ENCODE data around the gene INPPL1. TPM values are rescaled to one million over a fixed set of nuclear protein-coding genes. Genes with fewer than 3 reads are reported as not detected.

The INPPL1 gene
- total RNA-seq, 1 experiment from 2014 or later, result 83.9 TPM

DNA sequence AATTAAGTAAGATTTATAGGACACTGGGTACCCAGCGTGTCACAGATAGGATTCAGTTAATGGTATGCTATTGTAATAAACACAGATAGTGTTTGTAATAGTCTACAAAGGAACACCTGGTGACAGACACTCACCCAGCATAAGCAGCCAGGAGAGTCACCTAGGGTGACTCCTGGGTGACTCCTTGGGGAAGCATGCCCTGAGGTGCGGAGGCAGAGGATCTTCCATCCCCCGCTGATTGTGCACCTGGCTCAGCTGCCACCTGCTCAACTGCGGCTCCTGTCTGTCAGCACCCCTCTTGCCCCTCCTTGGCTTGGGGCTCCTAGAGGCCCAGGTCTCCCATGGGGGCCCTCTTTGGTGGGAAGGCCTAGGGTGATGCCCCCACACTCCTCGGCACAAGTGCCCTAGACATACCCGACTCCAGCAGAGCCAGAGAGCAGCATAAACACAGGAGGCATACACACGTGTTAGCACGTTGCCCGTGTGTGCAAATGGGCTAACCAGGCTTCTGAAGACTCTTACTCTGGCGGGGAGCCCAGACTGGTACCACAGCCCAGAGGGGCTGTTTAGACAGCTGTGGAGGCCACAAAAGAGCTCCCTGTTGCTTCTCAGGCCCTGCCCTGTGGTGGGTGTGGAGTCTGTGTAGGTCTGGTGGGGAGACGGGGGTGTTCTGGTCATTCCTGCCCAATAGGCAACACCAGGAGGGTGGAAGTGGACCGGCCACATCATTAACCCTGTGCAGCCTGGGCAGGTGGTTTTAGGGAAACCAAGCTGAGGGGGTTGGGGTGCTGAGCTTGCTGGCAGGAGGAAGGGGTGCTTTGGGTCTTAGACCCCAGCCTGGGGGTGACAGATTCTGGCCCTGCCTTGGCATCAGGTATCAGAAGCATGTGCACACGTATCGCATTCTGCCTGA, 3.0 kb downstream of the INPPL1 start:
- H3K4me2 ChIP-seq (ENCODE audit: low read depth, low read length, poor library complexity, severe bottlenecking), result no peak overlapping the region
- H3K4me3 ChIP-seq (ENCODE audit: low read length), result no peak overlapping the region
- H3K27ac ChIP-seq (ENCODE audit: low read length), result no peak overlapping the region
- H3K36me3 ChIP-seq (ENCODE audit: insufficient read depth, low read length), result peaks cover 9% of the 10 kb centered on the region; the same call in 1 of the 2 replicates
- H3K9me2 ChIP-seq (replicated peaks; ENCODE audit: insufficient read depth, low read length), result no peaks in the 10 kb centered on the region
- no peaks in the 10 kb centered on the region for H3K9me3 ChIP-seq (ENCODE audit: low read length)
- H3K4me1 ChIP-seq (ENCODE audit: low read length), result peaks cover 18% of the 10 kb centered on the region
- H3K27me3 ChIP-seq (ENCODE audit: low read length), result no peaks in the 10 kb centered on the region
- H3K79me2 ChIP-seq (ENCODE audit: low read length), result peaks cover 26% of the 10 kb centered on the region
- H4K20me1 ChIP-seq (ENCODE audit: insufficient read depth, low read depth, low read length), result 0 out of 2 replicates have a peak, but pooled peaks cover 4% of the 10 kb centered on the region
- no peak for DNase-seq
- no peak overlapping the region for H3K9ac ChIP-seq (ENCODE audit: low read length)
- H2AFZ ChIP-seq (ENCODE audit: low read length), result no peak overlapping the region

DNA sequence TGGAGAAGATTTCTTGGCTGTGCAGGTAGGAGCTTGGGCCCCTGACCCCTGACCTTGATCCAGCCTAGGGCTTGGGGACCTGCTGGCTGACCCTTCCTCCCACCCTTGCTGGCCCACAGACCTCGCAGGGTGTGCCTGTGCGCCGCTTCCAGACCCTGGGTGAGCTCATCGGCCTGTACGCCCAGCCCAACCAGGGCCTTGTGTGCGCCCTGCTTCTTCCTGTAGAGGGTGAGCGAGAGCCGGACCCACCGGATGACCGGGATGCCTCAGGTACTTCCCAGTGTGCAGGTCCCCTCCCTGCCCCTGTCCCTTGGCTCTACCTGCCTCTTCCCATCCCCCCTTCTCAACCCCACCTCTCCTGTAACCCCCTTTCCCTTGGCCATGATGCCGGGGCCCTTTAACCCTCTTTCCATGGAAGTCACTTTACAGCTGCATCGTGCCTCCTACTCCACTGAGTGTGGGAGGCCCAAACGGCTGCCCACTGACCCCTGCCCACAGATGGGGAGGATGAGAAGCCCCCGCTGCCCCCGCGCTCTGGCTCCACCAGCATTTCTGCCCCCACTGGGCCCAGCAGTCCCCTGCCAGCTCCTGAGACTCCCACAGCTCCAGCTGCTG, 3.8 kb downstream of the INPPL1 start:
- no peak for DNase-seq
- no peak overlapping the region for H3K4me2 ChIP-seq (ENCODE audit: low read depth, low read length, poor library complexity, severe bottlenecking)
- H3K9me2 ChIP-seq (replicated peaks; ENCODE audit: insufficient read depth, low read length), result no peaks in the 10 kb centered on the region
- no peaks in the 10 kb centered on the region for H3K27me3 ChIP-seq (ENCODE audit: low read length)
- 0 out of 2 replicates have a peak, but pooled peaks cover 4% of the 10 kb centered on the region for H4K20me1 ChIP-seq (ENCODE audit: insufficient read depth, low read depth, low read length)
- H3K4me1 ChIP-seq (ENCODE audit: low read length), result peaks cover 13% of the 10 kb centered on the region
- H3K9me3 ChIP-seq (ENCODE audit: low read length), result no peaks in the 10 kb centered on the region
- no peak overlapping the region for H3K9ac ChIP-seq (ENCODE audit: low read length)
- peaks cover 26% of the 10 kb centered on the region for H3K79me2 ChIP-seq (ENCODE audit: low read length)
- no peak overlapping the region for H3K27ac ChIP-seq (ENCODE audit: low read length)
- no peak overlapping the region for H3K4me3 ChIP-seq (ENCODE audit: low read length)
- peaks cover 9% of the 10 kb centered on the region; the same call in 1 of the 2 replicates for H3K36me3 ChIP-seq (ENCODE audit: insufficient read depth, low read length)
- no peak overlapping the region for H2AFZ ChIP-seq (ENCODE audit: low read length)

DNA sequence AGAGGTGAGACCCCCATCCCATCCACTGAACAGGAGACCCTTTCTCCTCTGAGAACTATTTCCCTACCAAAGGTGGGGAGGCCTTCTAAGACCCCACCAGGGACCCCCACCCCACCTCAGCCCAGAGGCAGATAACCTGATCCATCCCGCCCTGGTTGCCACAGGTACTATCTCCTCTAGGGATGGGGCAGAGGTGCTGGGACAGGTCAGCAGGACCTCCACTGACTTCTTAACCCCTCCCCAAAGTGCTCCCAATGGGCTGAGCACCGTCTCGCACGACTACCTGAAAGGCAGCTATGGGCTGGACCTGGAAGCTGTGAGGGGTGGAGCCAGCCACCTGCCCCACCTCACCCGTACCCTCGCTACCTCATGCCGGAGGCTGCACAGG, 4.3 kb downstream of the INPPL1 start:
- H3K36me3 ChIP-seq (ENCODE audit: insufficient read depth, low read length), result peaks cover 9% of the 10 kb centered on the region; the same call in 1 of the 2 replicates

DNA sequence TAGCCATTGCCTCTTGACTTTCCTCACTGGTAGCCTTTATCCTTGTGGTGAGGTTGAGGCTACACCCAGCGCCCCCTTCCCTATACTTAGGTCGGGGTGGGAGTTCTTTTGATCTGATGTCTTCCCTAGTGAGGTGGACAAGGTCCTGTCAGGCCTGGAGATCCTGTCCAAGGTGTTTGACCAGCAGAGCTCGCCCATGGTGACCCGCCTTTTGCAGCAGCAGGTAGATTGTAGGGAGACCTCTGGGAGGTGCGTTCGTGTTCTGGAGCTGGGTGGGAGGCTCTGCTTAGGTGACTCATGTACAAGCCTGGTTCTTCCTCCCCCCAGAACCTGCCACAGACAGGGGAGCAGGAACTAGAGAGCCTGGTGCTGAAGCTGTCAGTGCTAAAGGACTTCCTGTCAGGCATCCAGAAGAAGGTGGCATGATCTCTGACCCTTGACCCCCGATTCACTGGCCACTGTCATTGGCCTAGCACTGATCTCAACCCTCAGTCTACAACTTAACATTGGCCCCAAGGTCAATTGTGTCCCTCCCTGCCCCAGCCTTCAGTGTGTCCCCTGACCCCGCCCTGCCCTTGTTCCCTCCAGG, 4.9 kb downstream of the INPPL1 start:
- H2AFZ ChIP-seq (ENCODE audit: low read length), result no peak overlapping the region
- no peaks in the 10 kb centered on the region for H3K9me3 ChIP-seq (ENCODE audit: low read length)
- H3K4me2 ChIP-seq (ENCODE audit: low read depth, low read length, poor library complexity, severe bottlenecking), result no peak overlapping the region
- peaks cover 13% of the 10 kb centered on the region for H3K4me1 ChIP-seq (ENCODE audit: low read length)
- DNase-seq, result no peak
- no peak overlapping the region for H3K27ac ChIP-seq (ENCODE audit: low read length)
- H3K9me2 ChIP-seq (replicated peaks; ENCODE audit: insufficient read depth, low read length), result no peaks in the 10 kb centered on the region
- H4K20me1 ChIP-seq (ENCODE audit: insufficient read depth, low read depth, low read length), result 0 out of 2 replicates have a peak, but pooled peaks cover 4% of the 10 kb centered on the region
- H3K4me3 ChIP-seq (ENCODE audit: low read length), result no peak overlapping the region
- H3K36me3 ChIP-seq (ENCODE audit: insufficient read depth, low read length), result peaks cover 9% of the 10 kb centered on the region; the same call in 1 of the 2 replicates
- no peaks in the 10 kb centered on the region for H3K27me3 ChIP-seq (ENCODE audit: low read length)
- H3K79me2 ChIP-seq (ENCODE audit: low read length), result peaks cover 22% of the 10 kb centered on the region
- no peak overlapping the region for H3K9ac ChIP-seq (ENCODE audit: low read length)

More for the DNA sequence above, 4.3 kb downstream of the INPPL1 start:
- Histone ChIP-seq H3K79me2 (ENCODE audit: low read length) (peaks cover 26% of the 10 kb centered on the region), H3K4me2 (ENCODE audit: low read depth, low read length, poor library complexity, severe bottlenecking) (no peak overlapping the region), H2AFZ (ENCODE audit: low read length) (no peak overlapping the region), H3K27ac (ENCODE audit: low read length) (no peak overlapping the region), H3K9me3 (ENCODE audit: low read length) (no peaks in the 10 kb centered on the region), H3K27me3 (ENCODE audit: low read length) (no peaks in the 10 kb centered on the region), H3K9ac (ENCODE audit: low read length) (no peak overlapping the region), H3K4me1 (ENCODE audit: low read length) (peaks cover 13% of the 10 kb centered on the region), H4K20me1 (ENCODE audit: insufficient read depth, low read depth, low read length) (0 out of 2 replicates have a peak, but pooled peaks cover 4% of the 10 kb centered on the region), H3K4me3 (ENCODE audit: low read length) (no peak overlapping the region), H3K9me2 (replicated peaks; ENCODE audit: insufficient read depth, low read length) (no peaks in the 10 kb centered on the region)
- DNase-seq, result no peak

DNA sequence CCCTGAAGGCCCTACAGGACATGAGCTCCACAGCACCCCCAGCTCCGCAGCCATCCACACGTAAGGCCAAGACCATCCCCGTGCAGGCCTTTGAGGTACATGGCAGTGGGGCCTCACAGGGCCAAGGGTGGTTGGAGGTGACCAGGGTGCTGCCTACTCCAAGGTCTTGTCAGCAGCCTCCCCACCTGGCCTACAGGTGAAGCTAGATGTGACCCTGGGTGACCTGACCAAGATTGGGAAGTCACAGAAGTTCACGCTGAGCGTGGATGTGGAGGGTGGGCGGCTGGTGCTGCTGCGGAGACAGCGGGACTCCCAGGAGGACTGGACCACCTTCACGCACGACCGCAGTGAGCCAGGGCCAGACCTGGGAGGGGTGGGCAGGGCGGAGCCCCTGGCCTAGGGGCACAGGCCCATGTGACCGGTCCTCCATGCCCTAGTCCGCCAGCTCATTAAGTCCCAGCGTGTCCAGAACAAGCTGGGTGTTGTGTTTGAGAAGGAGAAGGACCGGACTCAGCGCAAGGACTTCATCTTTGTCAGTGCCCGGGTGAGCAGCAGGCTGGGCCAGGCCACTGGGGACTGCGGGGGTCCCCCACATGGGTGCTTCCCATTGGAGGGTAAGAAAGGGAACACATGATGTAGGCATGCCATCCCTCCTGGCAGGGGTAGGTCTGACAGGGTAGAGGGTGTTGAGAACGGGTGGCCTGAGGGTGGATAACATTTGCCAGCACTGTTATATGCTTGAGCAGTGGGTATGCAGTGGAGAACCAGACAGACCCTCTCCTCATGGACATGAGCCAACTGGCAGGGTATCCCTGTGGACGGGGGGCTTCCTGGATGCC, 5.6 kb downstream of the INPPL1 start:
- H3K36me3 ChIP-seq (ENCODE audit: insufficient read depth, low read length), result peaks cover 9% of the 10 kb centered on the region; the same call in 1 of the 2 replicates
- no peaks in the 10 kb centered on the region for H3K9me2 ChIP-seq (replicated peaks; ENCODE audit: insufficient read depth, low read length)
- no peak for DNase-seq
- H3K9ac ChIP-seq (ENCODE audit: low read length), result no peak overlapping the region
- H3K9me3 ChIP-seq (ENCODE audit: low read length), result no peaks in the 10 kb centered on the region
- H3K27me3 ChIP-seq (ENCODE audit: low read length), result no peaks in the 10 kb centered on the region
- H3K4me2 ChIP-seq (ENCODE audit: low read depth, low read length, poor library complexity, severe bottlenecking), result no peak overlapping the region
- H3K79me2 ChIP-seq (ENCODE audit: low read length), result peaks cover 17% of the 10 kb centered on the region
- no peak overlapping the region for H3K27ac ChIP-seq (ENCODE audit: low read length)
- H3K4me3 ChIP-seq (ENCODE audit: low read length), result no peak overlapping the region
- H3K4me1 ChIP-seq (ENCODE audit: low read length), result peaks cover 13% of the 10 kb centered on the region
- H2AFZ ChIP-seq (ENCODE audit: low read length), result no peak overlapping the region
- H4K20me1 ChIP-seq (ENCODE audit: insufficient read depth, low read depth, low read length), result 0 out of 2 replicates have a peak, but pooled peaks cover 4% of the 10 kb centered on the region

DNA sequence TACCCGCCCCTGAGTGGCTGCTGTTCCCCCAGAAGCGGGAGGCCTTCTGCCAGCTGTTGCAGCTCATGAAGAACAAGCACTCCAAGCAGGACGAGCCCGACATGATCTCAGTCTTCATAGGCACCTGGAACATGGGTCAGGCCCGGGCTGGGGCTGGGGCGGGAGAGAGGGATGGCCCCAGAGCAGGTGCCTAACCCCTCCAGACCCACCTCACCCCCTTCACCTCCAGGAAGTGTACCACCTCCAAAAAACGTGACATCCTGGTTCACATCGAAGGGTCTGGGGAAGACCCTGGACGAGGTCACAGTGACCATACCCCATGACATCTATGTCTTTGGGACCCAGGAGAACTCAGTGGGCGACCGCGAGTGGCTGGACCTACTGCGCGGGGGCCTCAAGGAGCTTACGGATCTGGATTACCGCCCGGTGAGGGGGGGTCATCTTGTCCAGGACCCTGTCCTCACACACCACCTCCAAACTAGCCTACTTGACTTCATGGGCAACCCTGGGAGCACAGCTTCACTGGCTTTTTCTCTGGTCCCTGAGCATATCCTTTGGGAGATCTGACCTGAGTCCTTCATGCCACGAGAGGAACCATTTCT, 6.3 kb downstream of the INPPL1 start:
- no peak overlapping the region for H3K4me2 ChIP-seq (ENCODE audit: low read depth, low read length, poor library complexity, severe bottlenecking)
- H3K36me3 ChIP-seq (ENCODE audit: insufficient read depth, low read length), result peaks cover 9% of the 10 kb centered on the region; the same call in 1 of the 2 replicates
- H3K4me3 ChIP-seq (ENCODE audit: low read length), result no peak overlapping the region
- no peaks in the 10 kb centered on the region for H3K27me3 ChIP-seq (ENCODE audit: low read length)
- peaks cover 7% of the 10 kb centered on the region for H3K4me1 ChIP-seq (ENCODE audit: low read length)
- no peaks in the 10 kb centered on the region for H3K9me2 ChIP-seq (replicated peaks; ENCODE audit: insufficient read depth, low read length)
- no peak for DNase-seq
- no peak overlapping the region for H3K27ac ChIP-seq (ENCODE audit: low read length)
- H2AFZ ChIP-seq (ENCODE audit: low read length), result no peak overlapping the region
- peaks cover 9% of the 10 kb centered on the region for H3K79me2 ChIP-seq (ENCODE audit: low read length)
- 0 out of 2 replicates have a peak, but pooled peaks cover 4% of the 10 kb centered on the region for H4K20me1 ChIP-seq (ENCODE audit: insufficient read depth, low read depth, low read length)
- no peak overlapping the region for H3K9ac ChIP-seq (ENCODE audit: low read length)
- H3K9me3 ChIP-seq (ENCODE audit: low read length), result no peaks in the 10 kb centered on the region

DNA sequence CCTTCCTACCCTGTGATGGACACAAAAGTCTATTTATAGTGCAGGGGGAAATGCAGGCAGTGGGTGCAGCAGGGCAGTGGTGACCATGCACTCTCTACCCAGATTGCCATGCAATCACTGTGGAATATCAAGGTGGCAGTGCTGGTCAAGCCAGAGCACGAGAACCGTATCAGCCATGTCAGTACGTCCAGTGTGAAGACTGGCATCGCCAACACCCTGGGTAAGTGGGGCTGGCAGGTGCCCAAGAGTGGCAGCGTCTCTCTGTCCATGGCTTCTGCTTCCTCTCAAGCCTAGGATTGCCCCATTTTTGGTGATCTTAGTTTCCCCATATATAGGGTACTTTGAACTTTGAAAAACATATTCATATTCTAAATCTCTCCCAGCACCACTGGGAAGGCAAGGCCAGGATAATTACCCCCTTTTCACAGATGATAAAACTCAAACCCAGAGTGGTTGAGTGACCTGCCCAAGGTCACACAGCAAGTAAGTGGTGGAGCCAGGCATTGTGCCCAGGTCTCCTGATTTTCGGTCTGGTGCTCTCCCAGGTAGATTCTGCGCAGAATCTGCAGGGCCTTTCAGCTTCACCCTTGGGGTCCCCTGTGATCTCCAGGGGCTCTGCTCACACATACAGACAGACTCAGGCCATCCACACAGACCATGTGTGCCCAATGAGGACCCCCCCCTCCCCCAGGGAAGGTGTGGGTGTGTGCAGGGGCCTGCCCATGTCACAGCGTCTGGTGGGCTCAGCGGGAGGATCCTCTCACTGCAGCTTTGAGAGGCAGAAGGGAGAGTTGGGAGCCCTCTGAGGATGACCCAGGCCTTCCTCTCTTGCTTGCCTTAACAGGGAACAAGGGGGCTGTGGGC, 7.1 kb downstream of the INPPL1 start:
- H3K27ac ChIP-seq (ENCODE audit: low read length), result no peak overlapping the region
- H3K9me2 ChIP-seq (replicated peaks; ENCODE audit: insufficient read depth, low read length), result no peaks in the 10 kb centered on the region
- peaks cover under 1% of the 10 kb centered on the region; the same call in 1 of the 2 replicates for H3K4me1 ChIP-seq (ENCODE audit: low read length)
- peaks cover 5% of the 10 kb centered on the region; the same call in 1 of the 2 replicates for H3K79me2 ChIP-seq (ENCODE audit: low read length)
- H3K36me3 ChIP-seq (ENCODE audit: insufficient read depth, low read length), result peaks cover 11% of the 10 kb centered on the region; the same call in 1 of the 2 replicates
- no peaks in the 10 kb centered on the region for H3K27me3 ChIP-seq (ENCODE audit: low read length)
- no peak overlapping the region for H3K9ac ChIP-seq (ENCODE audit: low read length)
- H3K4me3 ChIP-seq (ENCODE audit: low read length), result no peak overlapping the region
- H4K20me1 ChIP-seq (ENCODE audit: insufficient read depth, low read depth, low read length), result 0 out of 2 replicates have a peak, but pooled peaks cover 4% of the 10 kb centered on the region
- no peak overlapping the region for H3K4me2 ChIP-seq (ENCODE audit: low read depth, low read length, poor library complexity, severe bottlenecking)
- no peak for DNase-seq
- no peaks in the 10 kb centered on the region for H3K9me3 ChIP-seq (ENCODE audit: low read length)
- H2AFZ ChIP-seq (ENCODE audit: low read length), result no peak overlapping the region

Data from Karpas-422 (cell line).